H1 (cell line): ENCODE data around the gene RIMS3. TPM values are rescaled to one million over a fixed set of nuclear protein-coding genes. Genes with fewer than 3 reads are reported as not detected.

ENCODE experiments used
- CTCF ChIA-PET: fragments of 300-600 bp; sonication (Branson Sonifier 250); formaldehyde crosslinking; loops from one replicate; lab custom pipeline; 2021; ENCODE audit not compliant: partially characterized antibody; lab: Charles Lee
- POLR2A ChIA-PET: fragments of 300-600 bp; sonication (Branson Sonifier 250); formaldehyde crosslinking; loops from one replicate; lab custom pipeline; 2021; ENCODE audit warnings: inconsistent platforms; ENCODE audit not compliant: partially characterized antibody; lab: Charles Lee
- DNase-seq, 2 experiments: peaks; one replicate each; pipeline versions ENCODE4 v3.0.0 to v3.0.0-alpha.2; 2010 to 2022; ENCODE audit warnings: low spot score in 2 of 2, low read depth in 1 of 2, mixed read lengths in 1 of 2
- FAIRE-seq: peaks from 2 replicates; lab custom pipeline; 2011; peaks lifted over from hg19 to GRCh38; lab: Jason Lieb, UNC
- H2AFZ ChIP-seq: 2 replicates; pipeline ENCODE4 v1.8.1; 2012; ENCODE audit warnings: low read length, inconsistent platforms
- H2AK5ac ChIP-seq: 2 replicates; pipeline ENCODE4 v1.6.1; 2013; ENCODE audit warnings: low read depth, low read length
- H2BK120ac ChIP-seq: replicated peaks from 2 replicates; pipeline ENCODE3; 2013; ENCODE audit warnings: low read depth, low read length, inconsistent platforms
- H2BK12ac ChIP-seq: 2 replicates; pipeline ENCODE4 v1.6.1; 2013; ENCODE audit warnings: low read depth, low read length
- H2BK15ac ChIP-seq: 2 replicates; pipeline ENCODE4 v1.6.1; 2013; ENCODE audit warnings: low read length
- H2BK20ac ChIP-seq: 2 replicates; pipeline ENCODE4 v1.6.1; 2013; ENCODE audit warnings: low read length
- H2BK5ac ChIP-seq: 2 replicates; pipeline ENCODE4 v1.6.1; 2013; ENCODE audit warnings: low read depth, low read length
- H3K14ac ChIP-seq: 2 replicates; pipeline ENCODE4 v1.6.1; 2013; ENCODE audit warnings: inconsistent platforms; ENCODE audit not compliant: insufficient read length
- H3K18ac ChIP-seq: 2 replicates; pipeline ENCODE4 v1.6.1; 2013; ENCODE audit warnings: low read length; ENCODE audit errors: extremely low read depth
- H3K23ac ChIP-seq: 2 replicates; pipeline ENCODE4 v1.6.1; 2013; ENCODE audit warnings: inconsistent platforms; ENCODE audit not compliant: insufficient read length
- H3K23me2 ChIP-seq: 2 replicates; pipeline ENCODE4 v1.6.1; 2013; ENCODE audit warnings: low read depth, low read length
- H3K27ac ChIP-seq: 2 replicates; pipeline ENCODE4 v1.6.1; 2011; ENCODE audit warnings: low read depth, low read length, inconsistent platforms
- H3K27me3 ChIP-seq, 4 experiments: replicated peaks in 1 of 4; 1 replicate in 1 of 4; 2 replicates in 3 of 4; pipeline versions ENCODE4 v1.6.1 to v1.8.1; 2011 to 2013; ENCODE audit warnings: low read length in 3 of 4, mild to moderate bottlenecking in 3 of 4, inconsistent platforms in 2 of 4, mixed read lengths in 2 of 4, moderate library complexity in 1 of 4; ENCODE audit not compliant: control insufficient read depth in 3 of 4, insufficient read depth in 3 of 4; ENCODE audit errors: extremely low read depth in 1 of 4
- H3K36me3 ChIP-seq, 4 experiments: 2 replicates each; pipeline versions ENCODE4 v1.6.1 to v1.8.1; 2011 to 2013; ENCODE audit warnings: mild to moderate bottlenecking in 4 of 4, low read length in 3 of 4, moderate library complexity in 2 of 4, control low read depth in 1 of 4, inconsistent platforms in 1 of 4; ENCODE audit not compliant: insufficient read depth in 4 of 4, control insufficient read depth in 2 of 4
- H3K4ac ChIP-seq: replicated peaks from 2 replicates; pipeline ENCODE3; 2013; ENCODE audit warnings: low read length, low read depth, mixed read lengths, inconsistent platforms; ENCODE audit not compliant: insufficient read length
- H3K4me1 ChIP-seq, 4 experiments: replicated peaks in 1 of 4; 1 replicate in 1 of 4; 2 replicates in 3 of 4; pipeline versions ENCODE4 v1.6.1 to v1.8.1; 2011 to 2013; ENCODE audit warnings: low read length in 3 of 4, inconsistent platforms in 2 of 4, mixed read lengths in 1 of 4; ENCODE audit not compliant: insufficient read depth in 4 of 4, control insufficient read depth in 3 of 4
- H3K4me2 ChIP-seq, 2 experiments: 2 replicates each; pipeline versions ENCODE4 v1.6.1 to v1.8.1; 2011 to 2013; ENCODE audit warnings: low read depth in 2 of 2, low read length in 2 of 2, control low read depth in 1 of 2, inconsistent platforms in 1 of 2, mild to moderate bottlenecking in 1 of 2; ENCODE audit not compliant: insufficient read depth in 1 of 2
- H3K4me3 ChIP-seq, 4 experiments: fragments of 200-600, 300-600 bp in 1 of 4; sonication (generic), shearing (Covaris generic), sonication (Bioruptor Twin) in 1 of 4; 2 replicates each; pipeline versions ENCODE4 v1.5.1 to v1.8.1; 2011 to 2016; ENCODE audit warnings: low read length in 4 of 4, low read depth in 3 of 4, control low read depth in 2 of 4, inconsistent platforms in 2 of 4, mild to moderate bottlenecking in 2 of 4, mixed read lengths in 1 of 4, moderate library complexity in 1 of 4; ENCODE audit not compliant: insufficient read depth in 2 of 4; ENCODE audit errors: extremely low read depth in 1 of 4
- H3K56ac ChIP-seq: replicated peaks from 2 replicates; pipeline ENCODE3; 2013; ENCODE audit warnings: low read depth, mild to moderate bottlenecking, mixed read lengths, low read length, inconsistent platforms; ENCODE audit not compliant: insufficient read length
- H3K79me1 ChIP-seq: 2 replicates; pipeline ENCODE4 v1.6.1; 2013; ENCODE audit warnings: low read depth, low read length, control low read depth
- H3K79me2 ChIP-seq, 2 experiments: 2 replicates each; pipeline versions ENCODE4 v1.6.1 to v1.8.1; 2012 to 2013; ENCODE audit warnings: low read length in 2 of 2, mild to moderate bottlenecking in 2 of 2, inconsistent platforms in 1 of 2; ENCODE audit not compliant: insufficient read depth in 2 of 2, control insufficient read depth in 1 of 2
- H3K9ac ChIP-seq, 4 experiments: replicated peaks in 1 of 4; 1 replicate in 1 of 4; 2 replicates in 3 of 4; pipeline versions ENCODE4 v1.6.1 to v1.8.1; 2011 to 2013; ENCODE audit warnings: low read depth in 3 of 4, low read length in 3 of 4, control low read depth in 2 of 4, mild to moderate bottlenecking in 2 of 4, moderate library complexity in 2 of 4, inconsistent platforms in 1 of 4; ENCODE audit errors: extremely low read depth in 1 of 4
- H3K9me3 ChIP-seq, 2 experiments: 2 replicates each; pipeline versions ENCODE4 v1.6.1 to v1.8.1; 2012 to 2013; ENCODE audit warnings: mild to moderate bottlenecking in 2 of 2, moderate library complexity in 2 of 2, control low read depth in 1 of 2, inconsistent platforms in 1 of 2, low read depth in 1 of 2, low read length in 1 of 2, mixed read lengths in 1 of 2; ENCODE audit not compliant: insufficient read depth in 2 of 2
- H4K20me1 ChIP-seq, 2 experiments: replicated peaks in 1 of 2; 2 replicates each; pipeline versions ENCODE3 to v1.8.1; 2011 to 2013; ENCODE audit warnings: inconsistent platforms in 2 of 2, low read length in 2 of 2, mild to moderate bottlenecking in 1 of 2; ENCODE audit not compliant: insufficient read depth in 2 of 2, control insufficient read depth in 1 of 2
- H4K5ac ChIP-seq: 2 replicates; pipeline ENCODE4 v1.6.1; 2013; ENCODE audit warnings: low read length, low read depth, mixed read lengths, inconsistent platforms; ENCODE audit not compliant: insufficient read length
- H4K8ac ChIP-seq: 2 replicates; pipeline ENCODE4 v1.8.0; 2013; ENCODE audit warnings: mild to moderate bottlenecking, moderate library complexity, low read length, inconsistent platforms; ENCODE audit not compliant: insufficient read depth; ENCODE audit errors: extremely low read depth
- H4K91ac ChIP-seq: replicated peaks from 2 replicates; pipeline ENCODE3; 2013; ENCODE audit warnings: low read length, mixed read lengths, inconsistent platforms; ENCODE audit not compliant: insufficient read length
- ASH2L ChIP-seq: fragments of 200-600, 300-600 bp; sonication (generic); IDR thresholded peaks from one replicate; pipeline ENCODE4 v1.7.1; 2017; ENCODE audit warnings: low read length
- BACH1 ChIP-seq: IDR thresholded peaks from 2 replicates; pipeline ENCODE4 v1.6.1; 2012; ENCODE audit warnings: low read length, improper control_type of control experiment
- BCL11A ChIP-seq, 2 experiments: IDR thresholded peaks; one replicate each; pipeline ENCODE4 v1.6.1; 2011; ENCODE audit warnings: low read depth in 2 of 2, low read length in 2 of 2, mild to moderate bottlenecking in 2 of 2
- CEBPB ChIP-seq: IDR thresholded peaks from 2 replicates; pipeline ENCODE4 v1.6.1; 2012; ENCODE audit warnings: low read depth, low read length
- CHD1 ChIP-seq: IDR thresholded peaks from 2 replicates; pipeline ENCODE4 v1.6.1; 2012; ENCODE audit warnings: low read depth, low read length, improper control_type of control experiment
- EP300 ChIP-seq, 2 experiments: IDR thresholded peaks; 1 replicate in 1 of 2; 2 replicates in 1 of 2; pipeline ENCODE4 v1.6.1; 2011 to 2012; ENCODE audit warnings: low read depth in 2 of 2, low read length in 2 of 2, mild to moderate bottlenecking in 2 of 2, borderline replicate concordance in 1 of 2, inconsistent platforms in 1 of 2, moderate library complexity in 1 of 2
- HDAC2 ChIP-seq, 2 experiments: fragments of 300-600 bp in 1 of 2; sonication (generic) in 1 of 2; IDR thresholded peaks; 2 replicates each; pipeline ENCODE4 v1.6.1; 2011 to 2012; ENCODE audit warnings: low read depth in 2 of 2, low read length in 2 of 2, mild to moderate bottlenecking in 2 of 2, moderate library complexity in 2 of 2, borderline replicate concordance in 1 of 2, inconsistent platforms in 1 of 2
- JUND ChIP-seq: IDR thresholded peaks from 2 replicates; pipeline ENCODE4 v1.6.1; 2011; ENCODE audit warnings: mild to moderate bottlenecking, improper control_type of control experiment, low read length
- PHF8 ChIP-seq: fragments of 200-600 bp; sonication (generic); conservative IDR thresholded peaks from 2 replicates; pipeline ENCODE4 v1.7.1; 2012; ENCODE audit warnings: low read depth, mild to moderate bottlenecking, inconsistent platforms, low read length, moderate library complexity
- RNF2 ChIP-seq: fragments of 200-900, 300-1000 bp; sonication (generic); IDR thresholded peaks from 2 replicates; pipeline ENCODE4 v1.7.1; 2016; ENCODE audit warnings: borderline replicate concordance, low read depth, mild to moderate bottlenecking, antibody characterized with exemption, low read length; ENCODE audit not compliant: poor library complexity, severe bottlenecking; ENCODE audit errors: missing control alignments
- SIX5 ChIP-seq: IDR thresholded peaks from 2 replicates; pipeline ENCODE4 v1.6.1; 2011; ENCODE audit warnings: mild to moderate bottlenecking, low read depth, low read length
- SP1 ChIP-seq: IDR thresholded peaks from 2 replicates; pipeline ENCODE4 v1.6.1; 2011; ENCODE audit warnings: low read depth, low read length
- SRF ChIP-seq: IDR thresholded peaks from 2 replicates; pipeline ENCODE4 v1.6.1; 2011; ENCODE audit warnings: mild to moderate bottlenecking, low read depth, low read length, moderate library complexity
- TCF12 ChIP-seq: IDR thresholded peaks from 2 replicates; pipeline ENCODE4 v1.6.1; 2011; ENCODE audit warnings: low read depth, mild to moderate bottlenecking, low read length
- WGBS, 2 experiments: shearing (Covaris generic) in 1 of 2; methylation state at CpG; one replicate each; pipeline versions ENCODE4 v1.1.6 to v1.1.7; 2013 to 2015; ENCODE audit warnings: low lambda C conversion rate in 2 of 2, mixed read lengths in 2 of 2, inconsistent platforms in 1 of 2, low coverage in 1 of 2, missing lambda C conversion rate in 1 of 2; ENCODE audit not compliant: insufficient replicate concordance in 2 of 2, insufficient coverage in 1 of 2, insufficient read length in 1 of 2; ENCODE audit errors: extremely low coverage in 1 of 2, missing lambda C conversion rate in 1 of 2; 5-methylcytosine and 5-hydroxymethylcytosine counted together
- polyA plus RNA-seq, 7 experiments: library from polyadenylated mRNA; depleted of rRNA in 3 of 7; stranded (reverse) in 5 of 7; unstranded in 2 of 7; fragments of >200 nt in 5 of 7; fragments of 200-250 nt in 2 of 7; gene quantifications; 1 replicate in 5 of 7; 2 replicates in 1 of 7; 4 replicates in 1 of 7; pipeline versions ENCODE4 v1.2.1 to v1.2.3, GENCODE V29; 2011 to 2013; ENCODE audit warnings: missing spikeins in 2 of 7, mixed read lengths in 2 of 7
- total RNA-seq: library from RNA; stranded (reverse); fragmentation: NEBNext Ultra II Directional; extraction: Animal tissue kit (Norgen Biotek cat#: 25700); gene quantifications from 2 replicates; pipeline ENCODE4 v1.2.1, GENCODE V29; 2021

Gene RIMS3
- total and polyA plus RNA-seq, 2 of the 8 experiments (the other 6 are each of a cell fraction or from before 2014, with no cell fraction given), result 13.3 to 20.6 TPM

- H2BK12ac ChIP-seq, result no peak overlapping the region
- no peak overlapping the region for H3K27ac ChIP-seq
- peaks cover 6% of the 10 kb centered on the region; the same call in 1 of the 2 replicates for H3K79me1 ChIP-seq
- no peaks in the 10 kb centered on the region for H3K23me2 ChIP-seq
- H3K4me3 ChIP-seq, result no peak overlapping the region
- H4K5ac ChIP-seq, result no peak overlapping the region
- H2BK5ac ChIP-seq, result no peak overlapping the region
- no peak for DNase-seq
- no peaks in the 10 kb centered on the region for H3K79me2 ChIP-seq
- CTCF ChIA-PET, result interaction anchor here (1.0 to 37.5 kb wide), 5 partner anchors 16 to 203 kb away, joined by 3 to 684 read pairs (median 8); partner anchors contain the start of gene RIMS3
- no peak overlapping the region for H3K56ac ChIP-seq
- H3K4me2 ChIP-seq, result no peak overlapping the region
- peaks cover 0 to 7% (median 4%) of the 10 kb centered on the region in 4 experiments; a peak in 5 of 7 replicates for H3K4me1 ChIP-seq
- no peaks in the 10 kb centered on the region for H3K27me3 ChIP-seq
- no peak overlapping the region for H3K18ac ChIP-seq
- H3K9ac ChIP-seq, result no peak overlapping the region
- POLR2A ChIA-PET, result interaction anchor here (1.1 to 1.4 kb wide), 3 partner anchors 9 to 45 kb away, joined by 3 read pairs; partner anchors contain the start of gene NFYC
- peaks cover 0 to 7% of the 10 kb centered on the region in 2 experiments for H4K20me1 ChIP-seq
- H4K91ac ChIP-seq, result no peak overlapping the region
- H3K23ac ChIP-seq, result no peak overlapping the region
- H4K8ac ChIP-seq, result peak overlapping the region; percentile 38; the same call in 1 of the 2 replicates
- H2AK5ac ChIP-seq, result no peak overlapping the region
- no peak overlapping the region for H3K4ac ChIP-seq
- no peak overlapping the region for H3K14ac ChIP-seq
- no peak overlapping the region for H2AFZ ChIP-seq
- H3K9me3 ChIP-seq, result no peaks in the 10 kb centered on the region
- peaks cover 0 to under 1% (median 0%) of the 10 kb centered on the region in 4 experiments; a peak in 1 of 8 replicates for H3K36me3 ChIP-seq
- H2BK15ac ChIP-seq, result no peak overlapping the region
- H2BK120ac ChIP-seq, result no peak overlapping the region
- no peak overlapping the region for H2BK20ac ChIP-seq
- no peak for FAIRE-seq
- WGBS, 2 experiments, result 90% methylated on average over 5 of the region's 5 CpGs; no CpG with 5 or more reads in 1 of the 2 experiments
- TF ChIP-seq SP1 (no peak), RNF2 (no peak), CHD1 (no peak), TCF12 (no peak), PHF8 (no peak), CEBPB (no peak), SIX5 (no peak), HDAC2 (IDR thresholded peaks at IDR 0.05; ENCODE audit: borderline replicate concordance in 1 of 2, low read depth in 2 of 2, low read length in 2 of 2) (no peak), BCL11A (IDR thresholded peaks at IDR 0.05; ENCODE audit: low read depth in 2 of 2, low read length in 2 of 2) (no peak), EP300 (IDR thresholded peaks at IDR 0.05; ENCODE audit: borderline replicate concordance in 1 of 2, low read depth in 2 of 2, low read length in 2 of 2) (no peak), JUND (no peak), SRF (no peak), BACH1 (no peak), ASH2L (no peak)
Measured at GRCh38 chr1:40646315-40646714, 19.2 kb downstream of the RIMS3 start.
